ENCODE data around the gene PCED1B.

PCED1B gene

GRCh38 chr12:47079981-47080724, 732 bp downstream of the PCED1B start:
- Histone ChIP-seq H3K4me3 (ENCODE audit: low read depth, low read length) (peak overlapping the region; percentile 51), H3K36me3 (ENCODE audit: control insufficient read depth in 2 of 2, insufficient read depth in 1 of 2, low read length in 2 of 2) (no peaks in the 10 kb centered on the region), H3K9me3 (ENCODE audit: control insufficient read depth, insufficient read depth, low read depth, low read length) (no peaks in the 10 kb centered on the region), H3K27ac (ENCODE audit: extremely low read depth, low read depth, low read length) (peak overlapping the region; percentile 61; the same call in 1 of the 2 replicates), H3K4me1 (ENCODE audit: control insufficient read depth, insufficient read depth, low read length) (peaks cover 9% of the 10 kb centered on the region; the same call in 1 of the 2 replicates)
- CTCF ChIA-PET = interaction anchor here (0.6 to 3.0 kb wide), 5 partner anchors 10 to 1034 kb away, joined by 3 to 10 read pairs (median 5); no protein-coding TSS in a partner anchor
- POLR2A ChIA-PET = interaction anchor here (0.5 to 1.4 kb wide), 6 partner anchors 9 to 249 kb away, joined by 3 read pairs; no protein-coding TSS in a partner anchor
- TF ChIP-seq ZIC2 (tag by site-specific recombination; IDR thresholded peaks at IDR 0.05) (peak; percentile 64), ZNF433 (tag by site-specific recombination; IDR thresholded peaks at IDR 0.05; ENCODE audit: low read depth) (0 out of 2 replicates have a peak, but pooled peaks have one; percentile 17), ZBTB26 (tag by site-specific recombination; optimal IDR thresholded peaks at IDR 0.05) (peak; percentile 12), PRDM10 (tag by site-specific recombination; IDR thresholded peaks at IDR 0.05) (peak; percentile 93; the same call in 1 of the 2 replicates), ZBTB20 (tag by site-specific recombination; IDR thresholded peaks at IDR 0.05) (peak; percentile 78; the same call in 1 of the 2 replicates), KLF9 (tag by site-specific recombination; IDR thresholded peaks at IDR 0.05; ENCODE audit: low read depth) (peak; percentile 63), ZNF843 (tag by site-specific recombination; IDR thresholded peaks at IDR 0.05) (peak; percentile 1; the same call in 1 of the 2 replicates), SCRT2 (tag by site-specific recombination; IDR thresholded peaks at IDR 0.05) (0 out of 2 replicates have a peak, but pooled peaks have one; percentile 8), KLF8 (tag by site-specific recombination; IDR thresholded peaks at IDR 0.05) (peak; percentile 48; the same call in 1 of the 2 replicates), ZBTB8A (tag by site-specific recombination; IDR thresholded peaks at IDR 0.05) (peak; percentile 48), ZNF645 (tag by site-specific recombination; IDR thresholded peaks at IDR 0.05) (no peak), GLIS2 (tag by site-specific recombination; IDR thresholded peaks at IDR 0.05) (peak; percentile 89), ZFHX2 (tag by site-specific recombination; conservative IDR thresholded peaks at IDR 0.05) (peak; percentile 86), ZNF155 (tag by site-specific recombination; IDR thresholded peaks at IDR 0.05) (no peak), GLIS1 (tag by site-specific recombination; IDR thresholded peaks at IDR 0.05) (peak; percentile 48; the same call in 1 of the 2 replicates), SP3 (tag by site-specific recombination; IDR thresholded peaks at IDR 0.05) (peak; percentile 62), KLF10 (tag by site-specific recombination; IDR thresholded peaks at IDR 0.05) (peak; percentile 47; the same call in 1 of the 2 replicates), ZNF10 (tag by site-specific recombination; IDR thresholded peaks at IDR 0.05) (no peak), PATZ1 (tag by site-specific recombination; IDR thresholded peaks at IDR 0.05) (peak; percentile 62), EGR2 (tag by site-specific recombination; IDR thresholded peaks at IDR 0.05; ENCODE audit: low read depth) (peak; percentile 30), ZNF76 (tag by site-specific recombination; IDR thresholded peaks at IDR 0.05; ENCODE audit: borderline replicate concordance, low read depth) (peak; percentile 62), ZNF692 (tag by site-specific recombination; IDR thresholded peaks at IDR 0.05) (0 out of 2 replicates have a peak, but pooled peaks have one; percentile 17), BCL11B (tag by site-specific recombination; IDR thresholded peaks at IDR 0.05; ENCODE audit: low read depth) (0 out of 2 replicates have a peak, but pooled peaks have one; percentile 11), YY1 (tag by site-specific recombination; IDR thresholded peaks at IDR 0.05) (0 out of 2 replicates have a peak, but pooled peaks have one; percentile 30), KLF1 (tag by site-specific recombination; IDR thresholded peaks at IDR 0.05) (peak; percentile 67), ZNF391 (tag by site-specific recombination; IDR thresholded peaks at IDR 0.05; ENCODE audit: borderline replicate concordance, low read depth) (no peak), ZNF792 (tag by site-specific recombination; IDR thresholded peaks at IDR 0.05) (no peak), ZFP37 (tag by site-specific recombination; IDR thresholded peaks at IDR 0.05) (0 out of 2 replicates have a peak, but pooled peaks have one; percentile 18)

Measured in HEK293 (cell line).